Prostate gland (tissue), 2 donors: ENCODE data around the gene RPUSD1.

ENCODE experiments used
- POLR2A ChIP-seq: fragments of 450-650 bp; IDR thresholded peaks from one replicate; pipeline ENCODE4 v1.6.1; 2016; ENCODE audit warnings: antibody characterized with exemption, mild to moderate bottlenecking
- POLR2AphosphoS5 ChIP-seq: sonication (generic); formaldehyde crosslinking; IDR thresholded peaks from one replicate; pipeline ENCODE4 v1.6.1; 2017; ENCODE audit warnings: antibody characterized with exemption
- TF ChIP-seq, protein P1 (sequence below), 4 experiments: fragments of 200-600 bp in 2 of 4; fragments of 450-650 bp in 2 of 4; sonication (generic) in 2 of 4; IDR thresholded peaks; 1 replicate in 3 of 4; 2 replicates in 1 of 4; pipeline ENCODE4 v1.5.1; 2016 to 2019; ENCODE audit warnings: antibody characterized with exemption in 4 of 4, mild to moderate bottlenecking in 2 of 4, moderate library complexity in 2 of 4

GRCh38 chr16:824194-824593 lies 36.0 kb upstream of the RPUSD1 start:
- TF ChIP-seq, protein P1, sequence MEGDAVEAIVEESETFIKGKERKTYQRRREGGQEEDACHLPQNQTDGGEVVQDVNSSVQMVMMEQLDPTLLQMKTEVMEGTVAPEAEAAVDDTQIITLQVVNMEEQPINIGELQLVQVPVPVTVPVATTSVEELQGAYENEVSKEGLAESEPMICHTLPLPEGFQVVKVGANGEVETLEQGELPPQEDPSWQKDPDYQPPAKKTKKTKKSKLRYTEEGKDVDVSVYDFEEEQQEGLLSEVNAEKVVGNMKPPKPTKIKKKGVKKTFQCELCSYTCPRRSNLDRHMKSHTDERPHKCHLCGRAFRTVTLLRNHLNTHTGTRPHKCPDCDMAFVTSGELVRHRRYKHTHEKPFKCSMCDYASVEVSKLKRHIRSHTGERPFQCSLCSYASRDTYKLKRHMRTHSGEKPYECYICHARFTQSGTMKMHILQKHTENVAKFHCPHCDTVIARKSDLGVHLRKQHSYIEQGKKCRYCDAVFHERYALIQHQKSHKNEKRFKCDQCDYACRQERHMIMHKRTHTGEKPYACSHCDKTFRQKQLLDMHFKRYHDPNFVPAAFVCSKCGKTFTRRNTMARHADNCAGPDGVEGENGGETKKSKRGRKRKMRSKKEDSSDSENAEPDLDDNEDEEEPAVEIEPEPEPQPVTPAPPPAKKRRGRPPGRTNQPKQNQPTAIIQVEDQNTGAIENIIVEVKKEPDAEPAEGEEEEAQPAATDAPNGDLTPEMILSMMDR (IDR thresholded peaks at IDR 0.05) = no peak
- TF ChIP-seq POLR2A (no peak), POLR2AphosphoS5 (no peak)
